GM11168 (cell line): ENCODE results near the gene GSTP1.
"Not testable (repeated sequence)": the region's sequence is repeated elsewhere in the genome, so short reads cannot be mapped to it uniquely, and the experiment has no call there.

ENCODE experiments used
- in situ Hi-C: fragments of 300-500 bp; cut with MboI; formaldehyde crosslinking; loops from one replicate; pipeline ENCODE4 v1.12.0; 2022; ENCODE audit warnings: low sequenced_read_pairs; ENCODE audit not compliant: unreplicated experiment

GSTP1 gene

GRCh38 chr11:67612751-67613150 is 29.1 kb downstream of the GSTP1 start:
- in situ Hi-C loops: no loop called here

GRCh38 chr11:67613313-67613959 is 29.8 kb downstream of the GSTP1 start:
- in situ Hi-C loops: no loop called here

GRCh38 chr11:67613960-67614715 is 30.5 kb downstream of the GSTP1 start:
- in situ Hi-C loops: no loop called here

GRCh38 chr11:67614730-67615714 is 31.4 kb downstream of the GSTP1 start:
- in situ Hi-C loops: no loop called here

- in situ Hi-C loops: no loop called here
Measured at GRCh38 chr11:67615728-67616430, 32.3 kb downstream of the GSTP1 start.

- in situ Hi-C loops: no loop called here
Measured at GRCh38 chr11:67616431-67617242, 33.0 kb downstream of the GSTP1 start.

GRCh38 chr11:67617243-67617953 is 33.8 kb downstream of the GSTP1 start:
- in situ Hi-C loops: no loop called here

GRCh38 chr11:67618901-67619659 is 35.5 kb downstream of the GSTP1 start:
- in situ Hi-C loops: not testable (repeated sequence)

- in situ Hi-C loops: not testable (repeated sequence)
Measured at GRCh38 chr11:67619683-67620618, 36.3 kb downstream of the GSTP1 start.

- in situ Hi-C loops: not testable (repeated sequence)
Measured at GRCh38 chr11:67620621-67621020, 37.0 kb downstream of the GSTP1 start.

GRCh38 chr11:67621928-67622327 is 38.3 kb downstream of the GSTP1 start:
- in situ Hi-C loops: not testable (repeated sequence)

GRCh38 chr11:67622905-67623304 is 39.3 kb downstream of the GSTP1 start:
- in situ Hi-C loops: not testable (repeated sequence)

- in situ Hi-C loops: not testable (repeated sequence)
Measured at GRCh38 chr11:67623795-67624194, 40.2 kb downstream of the GSTP1 start.

- in situ Hi-C loops: not testable (repeated sequence)
Measured at GRCh38 chr11:67626131-67626833, 42.7 kb downstream of the GSTP1 start.

GRCh38 chr11:67626970-67627369 is 43.4 kb downstream of the GSTP1 start:
- in situ Hi-C loops: no loop called here

GRCh38 chr11:67627441-67627811 is 43.8 kb downstream of the GSTP1 start:
- in situ Hi-C loops: no loop called here
